Urinary bladder (tissue), 4 donors: ENCODE data around the gene GALNTL6. TPM values are rescaled to one million over a fixed set of nuclear protein-coding genes. Genes with fewer than 3 reads are reported as not detected.
"Not testable (repeated sequence)": the region's sequence is repeated elsewhere in the genome, so short reads cannot be mapped to it uniquely, and the experiment has no call there.

Source experiments
- DNase-seq: peaks from one replicate; pipeline ENCODE4 v3.0.0-alpha.2; 2015; ENCODE audit errors: extremely low spot score
- H3K27ac ChIP-seq: one replicate; pipeline ENCODE4 v1.5.1; 2013; ENCODE audit warnings: low read depth, mild to moderate bottlenecking, moderate library complexity
- H3K36me3 ChIP-seq: one replicate; pipeline ENCODE4 v1.6.1; 2013; ENCODE audit warnings: mild to moderate bottlenecking, moderate library complexity; ENCODE audit not compliant: insufficient read depth
- H3K4me1 ChIP-seq: one replicate; pipeline ENCODE4 v1.6.1; 2013; ENCODE audit warnings: mild to moderate bottlenecking, moderate library complexity; ENCODE audit not compliant: insufficient read depth
- H3K4me3 ChIP-seq: one replicate; pipeline ENCODE4 v1.5.1; 2013; ENCODE audit warnings: low read depth, low read length
- WGBS: extraction: QIAGEN DNeasy Blood & Tissue Kit; methylation state at CpG from one replicate; pipeline ENCODE4 v1.1.7; 2013; 5-methylcytosine and 5-hydroxymethylcytosine counted together
- polyA plus RNA-seq: library from polyadenylated mRNA; stranded (reverse); fragments of 200-250 nt; gene quantifications from one replicate; pipeline ENCODE4 v1.2.3, GENCODE V29; 2013
- total RNA-seq: library from RNA; depleted of rRNA; stranded (reverse); fragments of >200 nt; gene quantifications from one replicate; pipeline ENCODE4 v1.2.3, GENCODE V29; 2014
- donor health status: healthy with polysubstance abuse.
- donor health status: healthy.

The GALNTL6 gene
- total and polyA plus RNA-seq, 2 donors = 0.57 to 1.5 TPM

DNA sequence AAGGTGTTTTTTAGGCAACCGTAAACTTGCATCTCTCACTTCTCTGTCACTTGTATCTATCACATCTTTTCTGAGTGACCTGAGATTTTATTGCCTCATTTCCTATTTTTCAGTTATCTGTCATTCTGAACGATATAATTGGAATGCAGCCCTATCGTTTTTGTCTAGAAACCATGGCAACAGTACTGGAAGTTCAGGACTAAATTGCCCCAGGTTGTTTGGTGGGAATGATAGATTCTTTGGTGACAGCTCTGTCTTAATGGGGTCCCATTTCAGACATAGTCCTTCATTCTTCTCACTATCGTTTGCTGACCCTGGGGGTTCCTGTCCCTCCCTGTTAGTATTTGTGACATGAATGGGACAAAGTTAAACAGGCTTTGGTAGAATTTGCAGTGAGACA, 1087.7 kb downstream of the GALNTL6 start:
- no peak for DNase-seq
- WGBS = 46% methylated on average over 4 of the region's 4 CpGs
- Histone ChIP-seq H3K4me3 (no peak overlapping the region), H3K4me1 (no peaks in the 10 kb centered on the region), H3K36me3 (no peaks in the 10 kb centered on the region), H3K27ac (no peak overlapping the region)

DNA sequence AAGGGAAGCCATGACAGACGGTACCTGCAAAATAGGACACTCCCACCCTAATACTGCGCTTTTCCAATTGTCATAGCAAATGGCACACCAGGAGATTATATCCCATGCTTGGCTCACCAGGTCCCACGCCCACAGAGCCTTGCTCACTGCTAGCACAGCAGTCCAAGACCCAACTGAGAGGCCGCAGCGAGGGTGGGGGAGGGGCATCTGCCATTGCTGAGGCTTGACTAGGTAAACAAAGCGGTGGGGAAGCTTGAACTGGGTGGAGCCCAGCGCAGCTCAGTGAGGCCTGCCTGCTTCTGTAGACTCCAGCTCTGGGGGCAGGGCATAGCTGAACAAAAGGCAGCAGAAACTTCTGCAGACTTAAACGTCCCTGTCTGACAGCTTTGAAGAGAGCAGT, 1099.3 kb downstream of the GALNTL6 start:
- DNase-seq, H3K4me3 ChIP-seq, H3K27ac ChIP-seq, H3K36me3 ChIP-seq, H3K4me1 ChIP-seq: not testable (repeated sequence)
- 87% methylated on average over 8 of the region's 8 CpGs for WGBS

- H3K36me3 ChIP-seq, DNase-seq, H3K27ac ChIP-seq, H3K4me3 ChIP-seq, H3K4me1 ChIP-seq: not testable (repeated sequence)
- WGBS = 85% methylated on average over 3 of the region's 3 CpGs
Observed at GRCh38 chr4:172917403-172917802, 1104.2 kb downstream of the GALNTL6 start.

DNA sequence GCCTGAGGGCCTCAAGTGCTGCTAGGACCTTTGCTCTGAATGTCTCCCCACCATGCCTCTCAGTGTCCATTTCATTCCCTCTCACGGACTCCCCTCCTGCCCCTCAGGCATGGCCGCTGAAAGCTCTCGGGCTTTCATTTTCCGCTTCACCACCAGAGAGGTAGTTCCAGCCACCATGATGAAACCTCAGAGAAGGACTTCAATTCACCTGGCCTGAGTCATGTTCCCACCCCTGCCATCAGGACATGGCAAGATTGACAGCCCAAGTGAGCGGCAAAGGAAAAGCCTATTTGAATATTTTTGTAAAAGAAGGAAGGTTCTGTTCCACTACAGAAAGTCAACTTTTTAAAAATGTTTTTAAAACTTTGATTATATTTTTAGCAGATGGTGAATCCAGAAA, 1106.1 kb downstream of the GALNTL6 start:
- H3K4me3 ChIP-seq = no peak overlapping the region
- no peaks in the 10 kb centered on the region for H3K4me1 ChIP-seq
- H3K36me3 ChIP-seq = no peaks in the 10 kb centered on the region
- no peak for DNase-seq
- H3K27ac ChIP-seq = no peak overlapping the region
- WGBS = 97% methylated on average over 5 of the region's 5 CpGs

GRCh38 chr4:172927096-172927814, 1114.1 kb downstream of the GALNTL6 start:
- H3K36me3 ChIP-seq = no peaks in the 10 kb centered on the region
- H3K4me1 ChIP-seq = no peaks in the 10 kb centered on the region
- DNase-seq = no peak
- 82% methylated on average over 5 of the region's 5 CpGs for WGBS
- H3K27ac ChIP-seq = no peak overlapping the region
- H3K4me3 ChIP-seq = no peak overlapping the region

GRCh38 chr4:172928347-172928746, 1115.1 kb downstream of the GALNTL6 start:
- Histone ChIP-seq H3K4me1 (no peaks in the 10 kb centered on the region), H3K27ac (no peak overlapping the region), H3K36me3 (no peaks in the 10 kb centered on the region), H3K4me3 (no peak overlapping the region)
- no peak for DNase-seq

GRCh38 chr4:172938072-172938829, 1125.0 kb downstream of the GALNTL6 start:
- 63% methylated on average over 6 of the region's 6 CpGs for WGBS
- Histone ChIP-seq H3K36me3 (no peaks in the 10 kb centered on the region), H3K4me3 (no peak overlapping the region), H3K27ac (no peak overlapping the region), H3K4me1 (no peaks in the 10 kb centered on the region)
- no peak for DNase-seq

DNA sequence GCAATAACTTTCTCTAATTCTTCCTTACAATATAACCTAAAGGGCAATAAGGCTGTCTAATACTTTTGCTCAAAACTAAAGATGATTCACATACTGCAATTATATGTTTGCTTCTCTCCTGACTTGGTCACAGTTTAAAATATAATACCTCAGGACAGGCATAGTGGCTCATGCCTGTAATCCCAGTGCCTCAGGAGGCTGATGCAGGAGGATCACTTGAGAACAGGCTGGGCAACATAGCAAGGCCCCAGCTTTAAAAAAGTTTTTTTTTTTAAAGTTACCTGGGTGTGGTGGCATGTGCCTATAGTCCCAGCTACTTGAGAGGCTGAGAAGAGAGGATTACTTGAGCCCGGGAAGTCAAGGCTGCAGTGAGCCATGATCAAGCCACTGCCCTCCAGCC, 1125.7 kb downstream of the GALNTL6 start:
- Histone ChIP-seq H3K4me1 (no peaks in the 10 kb centered on the region), H3K27ac (no peak overlapping the region), H3K36me3 (no peaks in the 10 kb centered on the region), H3K4me3 (no peak overlapping the region)
- DNase-seq = no peak
- 92% methylated on average over 1 of the region's 1 CpG for WGBS

- H3K36me3 ChIP-seq = no peaks in the 10 kb centered on the region
- H3K4me3 ChIP-seq = no peak overlapping the region
- no peaks in the 10 kb centered on the region for H3K4me1 ChIP-seq
- H3K27ac ChIP-seq = no peak overlapping the region
- WGBS = 85% methylated on average over 3 of the region's 3 CpGs
- DNase-seq = no peak
Observed at GRCh38 chr4:172942840-172943239, 1129.6 kb downstream of the GALNTL6 start.

- H3K4me1 ChIP-seq = no peaks in the 10 kb centered on the region
- H3K4me3 ChIP-seq = no peak overlapping the region
Observed at GRCh38 chr4:172945611-172946010, 1132.4 kb downstream of the GALNTL6 start.

GRCh38 chr4:172946503-172946902, 1133.3 kb downstream of the GALNTL6 start:
- no peak overlapping the region for H3K27ac ChIP-seq
- DNase-seq = no peak
- WGBS = 40% methylated on average over 1 of the region's 1 CpG
- H3K4me1 ChIP-seq = no peaks in the 10 kb centered on the region
- H3K36me3 ChIP-seq = no peaks in the 10 kb centered on the region
- H3K4me3 ChIP-seq = no peak overlapping the region

More at GRCh38 chr4:172945611-172946010, 1132.4 kb downstream of the GALNTL6 start:
- no peak overlapping the region for H3K27ac ChIP-seq
- DNase-seq = no peak
- H3K36me3 ChIP-seq = no peaks in the 10 kb centered on the region

- H3K4me3 ChIP-seq = no peak overlapping the region
- DNase-seq = no peak
- no peaks in the 10 kb centered on the region for H3K4me1 ChIP-seq
- WGBS = 43% methylated on average over 3 of the region's 3 CpGs
- no peak overlapping the region for H3K27ac ChIP-seq
- no peaks in the 10 kb centered on the region for H3K36me3 ChIP-seq
Observed at GRCh38 chr4:172947594-172947993, 1134.4 kb downstream of the GALNTL6 start.

DNA sequence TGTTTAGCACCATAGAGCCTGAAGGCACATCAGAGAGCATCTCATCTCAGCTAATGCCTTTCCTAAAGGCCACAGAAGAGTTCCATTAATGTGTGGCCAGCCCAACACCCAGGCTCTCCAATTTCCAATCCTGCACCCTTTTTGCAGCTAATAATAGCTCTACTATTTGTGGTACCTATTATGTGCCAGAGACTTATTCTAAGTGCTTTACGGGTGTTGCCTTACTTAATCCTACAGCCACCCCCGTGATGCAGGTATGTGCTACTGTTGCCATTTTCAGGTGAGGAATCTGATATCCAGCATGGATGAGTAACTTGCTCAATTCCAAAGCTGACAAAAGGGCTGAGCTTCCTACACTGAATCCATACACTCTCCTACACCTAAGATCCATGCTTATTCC, 1137.8 kb downstream of the GALNTL6 start:
- no peaks in the 10 kb centered on the region for H3K36me3 ChIP-seq
- H3K4me3 ChIP-seq = no peak overlapping the region
- 86% methylated on average over 2 of the region's 2 CpGs for WGBS
- H3K4me1 ChIP-seq = no peaks in the 10 kb centered on the region
- DNase-seq = no peak
- H3K27ac ChIP-seq = no peak overlapping the region

GRCh38 chr4:172951679-172952451, 1138.7 kb downstream of the GALNTL6 start:
- Histone ChIP-seq H3K4me1 (no peaks in the 10 kb centered on the region), H3K36me3 (no peaks in the 10 kb centered on the region), H3K27ac (no peak overlapping the region), H3K4me3 (no peak overlapping the region)
- DNase-seq = no peak
- 91% methylated on average over 11 of the region's 11 CpGs for WGBS
